ENCODE measurements around the gene BACH2. TPM values are rescaled to one million over a fixed set of nuclear protein-coding genes. Genes with fewer than 3 reads are reported as not detected.

BACH2 gene
- total RNA-seq, 1 experiment from 2014 or later: 3.3 TPM

- TF ChIP-seq EZH2 (IDR thresholded peaks at IDR 0.05) (no peak), SIN3A (IDR thresholded peaks at IDR 0.05; ENCODE audit: low read depth) (no peak), YY1 (IDR thresholded peaks at IDR 0.05; ENCODE audit: extremely low read depth, insufficient replicate concordance, low read depth, low read length) (no peak), SP1 (IDR thresholded peaks at IDR 0.05; ENCODE audit: low read depth) (no peak), EZH2phosphoT487 (IDR thresholded peaks at IDR 0.05; ENCODE audit: borderline replicate concordance) (no peak), ATF3 (IDR thresholded peaks at IDR 0.05) (no peak), POLR2A (IDR thresholded peaks at IDR 0.05; ENCODE audit: borderline replicate concordance, extremely low read depth, insufficient read depth, insufficient read length) (no peak), RAD21 (IDR thresholded peaks at IDR 0.05; ENCODE audit: low read depth) (no peak), ZFX (IDR thresholded peaks at IDR 0.05) (no peak), ZBTB33 (IDR thresholded peaks at IDR 0.05; ENCODE audit: extremely low read depth, insufficient replicate concordance, low read length) (no peak), JUND (IDR thresholded peaks at IDR 0.05) (no peak), ZNF274 (IDR thresholded peaks at IDR 0.05; ENCODE audit: low read depth, low read length) (no peak), SRF (IDR thresholded peaks at IDR 0.05; ENCODE audit: low read depth) (no peak), TCF7L2 (IDR thresholded peaks at IDR 0.05; ENCODE audit: borderline replicate concordance, extremely low read depth, insufficient read depth, insufficient read length) (no peak)
- TF ChIP-seq, protein P1, sequence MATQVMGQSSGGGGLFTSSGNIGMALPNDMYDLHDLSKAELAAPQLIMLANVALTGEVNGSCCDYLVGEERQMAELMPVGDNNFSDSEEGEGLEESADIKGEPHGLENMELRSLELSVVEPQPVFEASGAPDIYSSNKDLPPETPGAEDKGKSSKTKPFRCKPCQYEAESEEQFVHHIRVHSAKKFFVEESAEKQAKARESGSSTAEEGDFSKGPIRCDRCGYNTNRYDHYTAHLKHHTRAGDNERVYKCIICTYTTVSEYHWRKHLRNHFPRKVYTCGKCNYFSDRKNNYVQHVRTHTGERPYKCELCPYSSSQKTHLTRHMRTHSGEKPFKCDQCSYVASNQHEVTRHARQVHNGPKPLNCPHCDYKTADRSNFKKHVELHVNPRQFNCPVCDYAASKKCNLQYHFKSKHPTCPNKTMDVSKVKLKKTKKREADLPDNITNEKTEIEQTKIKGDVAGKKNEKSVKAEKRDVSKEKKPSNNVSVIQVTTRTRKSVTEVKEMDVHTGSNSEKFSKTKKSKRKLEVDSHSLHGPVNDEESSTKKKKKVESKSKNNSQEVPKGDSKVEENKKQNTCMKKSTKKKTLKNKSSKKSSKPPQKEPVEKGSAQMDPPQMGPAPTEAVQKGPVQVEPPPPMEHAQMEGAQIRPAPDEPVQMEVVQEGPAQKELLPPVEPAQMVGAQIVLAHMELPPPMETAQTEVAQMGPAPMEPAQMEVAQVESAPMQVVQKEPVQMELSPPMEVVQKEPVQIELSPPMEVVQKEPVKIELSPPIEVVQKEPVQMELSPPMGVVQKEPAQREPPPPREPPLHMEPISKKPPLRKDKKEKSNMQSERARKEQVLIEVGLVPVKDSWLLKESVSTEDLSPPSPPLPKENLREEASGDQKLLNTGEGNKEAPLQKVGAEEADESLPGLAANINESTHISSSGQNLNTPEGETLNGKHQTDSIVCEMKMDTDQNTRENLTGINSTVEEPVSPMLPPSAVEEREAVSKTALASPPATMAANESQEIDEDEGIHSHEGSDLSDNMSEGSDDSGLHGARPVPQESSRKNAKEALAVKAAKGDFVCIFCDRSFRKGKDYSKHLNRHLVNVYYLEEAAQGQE (IDR thresholded peaks at IDR 0.05; ENCODE audit: low read depth): no peak
- TF ChIP-seq, protein P2, sequence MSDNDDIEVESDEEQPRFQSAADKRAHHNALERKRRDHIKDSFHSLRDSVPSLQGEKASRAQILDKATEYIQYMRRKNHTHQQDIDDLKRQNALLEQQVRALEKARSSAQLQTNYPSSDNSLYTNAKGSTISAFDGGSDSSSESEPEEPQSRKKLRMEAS (IDR thresholded peaks at IDR 0.05): no peak
- TF ChIP-seq, protein P3, sequence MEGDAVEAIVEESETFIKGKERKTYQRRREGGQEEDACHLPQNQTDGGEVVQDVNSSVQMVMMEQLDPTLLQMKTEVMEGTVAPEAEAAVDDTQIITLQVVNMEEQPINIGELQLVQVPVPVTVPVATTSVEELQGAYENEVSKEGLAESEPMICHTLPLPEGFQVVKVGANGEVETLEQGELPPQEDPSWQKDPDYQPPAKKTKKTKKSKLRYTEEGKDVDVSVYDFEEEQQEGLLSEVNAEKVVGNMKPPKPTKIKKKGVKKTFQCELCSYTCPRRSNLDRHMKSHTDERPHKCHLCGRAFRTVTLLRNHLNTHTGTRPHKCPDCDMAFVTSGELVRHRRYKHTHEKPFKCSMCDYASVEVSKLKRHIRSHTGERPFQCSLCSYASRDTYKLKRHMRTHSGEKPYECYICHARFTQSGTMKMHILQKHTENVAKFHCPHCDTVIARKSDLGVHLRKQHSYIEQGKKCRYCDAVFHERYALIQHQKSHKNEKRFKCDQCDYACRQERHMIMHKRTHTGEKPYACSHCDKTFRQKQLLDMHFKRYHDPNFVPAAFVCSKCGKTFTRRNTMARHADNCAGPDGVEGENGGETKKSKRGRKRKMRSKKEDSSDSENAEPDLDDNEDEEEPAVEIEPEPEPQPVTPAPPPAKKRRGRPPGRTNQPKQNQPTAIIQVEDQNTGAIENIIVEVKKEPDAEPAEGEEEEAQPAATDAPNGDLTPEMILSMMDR (IDR thresholded peaks at IDR 0.05 in 2 of 3, conservative IDR thresholded peaks at IDR 0.05 in 1 of 3; ENCODE audit: borderline replicate concordance in 1 of 3, insufficient read depth in 1 of 3, low read depth in 2 of 3, low read length in 2 of 3): no peak
- Histone ChIP-seq H3K36me3 (ENCODE audit: control insufficient read depth in 1 of 2, insufficient read depth in 2 of 2, low read length in 2 of 2) (no peaks in the 10 kb centered on the region), H3K4me2 (ENCODE audit: low read length) (no peak overlapping the region), H3K79me2 (ENCODE audit: insufficient read depth, low read length) (no peaks in the 10 kb centered on the region), H4K20me1 (ENCODE audit: insufficient read depth) (no peaks in the 10 kb centered on the region), H3K4me1 (ENCODE audit: control insufficient read depth in 1 of 2, insufficient read depth in 2 of 2, low read length in 2 of 2) (no peaks in the 10 kb centered on the region), H3K27me3 (ENCODE audit: insufficient read depth, low read length) (no peaks in the 10 kb centered on the region), H3K9ac (ENCODE audit: low read length) (no peak overlapping the region), H3K4me3 (replicated peaks in 1 of 2; ENCODE audit: low read depth in 1 of 2, low read length in 2 of 2) (no peak overlapping the region), H3K27ac (ENCODE audit: low read depth, low read length) (no peak overlapping the region), H2AFZ (ENCODE audit: low read depth, low read length, poor library complexity, severe bottlenecking) (no peak overlapping the region), H3K9me2 (ENCODE audit: insufficient read depth) (no peaks in the 10 kb centered on the region), H3K9me3 (ENCODE audit: control insufficient read depth in 1 of 2, insufficient read depth in 1 of 2, low read depth in 1 of 2, low read length in 2 of 2) (no peaks in the 10 kb centered on the region)
- ATAC-seq: no peak
- BruUV-seq (replicated peaks): no TSS peak
- CTCF ChIA-PET: interaction anchor here (1.2 kb wide), 1 partner anchor 514 kb away, joined by 5 read pairs; no protein-coding TSS in a partner anchor
- DNase-seq (ENCODE audit: low read depth, low spot score): no peak
- intact Hi-C loops (cut with micrococcal nuclease): no loop called here
- RAD21 ChIA-PET (ENCODE audit: low non-redundant PET in 1 of 2, low total read pairs in 2 of 2, uncharacterized antibody in 2 of 2, unreplicated experiment in 2 of 2): no interaction called here
- POLR2A ChIA-PET: no interaction called here
Measured at GRCh38 chr6:89965441-89966227, 331.0 kb downstream of the BACH2 start.

All from HCT116 (cell line).